OCI-LY7 (cell line): ENCODE results near the gene P2RY4. TPM values are rescaled to one million over a fixed set of nuclear protein-coding genes. Genes with fewer than 3 reads are reported as not detected.
"Not testable (repeated sequence)": the region's sequence is repeated elsewhere in the genome, so short reads cannot be mapped to it uniquely, and the experiment has no call there.

Experiments
- BruUV-seq: library from RNA; stranded (reverse); fragments of 400-500 nt; replicated peaks from 2 replicates; lab custom pipeline; 2021; lab: Mats Ljungman, UMichigan
- CTCF ChIA-PET: fragments of 300-600 bp; sonication (Branson Sonifier 250); formaldehyde crosslinking; loops from one replicate; lab custom pipeline; 2022; ENCODE audit warnings: antibody characterized with exemption; ENCODE audit not compliant: unreplicated experiment; lab: Charles Lee
- POLR2A ChIA-PET: fragments of 300-600 bp; sonication (Branson Sonifier 250); formaldehyde crosslinking; loops from one replicate; lab custom pipeline; 2022; ENCODE audit warnings: antibody characterized with exemption; lab: Charles Lee
- DNase-seq: peaks from one replicate; pipeline ENCODE4 v3.0.0-alpha.2; 2015; ENCODE audit warnings: low spot score
- H2AFZ ChIP-seq: fragments of 200-600 bp; sonication (generic), shearing (Covaris generic); 2 replicates; pipeline ENCODE4 v1.6.1; 2014; ENCODE audit warnings: mild to moderate bottlenecking, antibody characterized with exemption, low read length, moderate library complexity
- H3K27ac ChIP-seq: fragments of 200-600 bp; sonication (generic); 2 replicates; pipeline ENCODE4 v1.5.1; 2014; ENCODE audit warnings: mixed run types, low read depth, mild to moderate bottlenecking, moderate library complexity, low read length, inconsistent platforms; ENCODE audit not compliant: poor library complexity, severe bottlenecking
- H3K36me3 ChIP-seq: fragments of 200-600 bp; sonication (generic); 2 replicates; pipeline ENCODE4 v1.6.1; 2014; ENCODE audit warnings: mild to moderate bottlenecking, antibody characterized with exemption, low read length, moderate library complexity, mixed read lengths; ENCODE audit not compliant: insufficient read depth
- H3K4me1 ChIP-seq: fragments of 200-600 bp; sonication (generic); 2 replicates; pipeline ENCODE4 v1.5.1; 2014; ENCODE audit warnings: mild to moderate bottlenecking, low read length; ENCODE audit not compliant: insufficient read depth, poor library complexity, severe bottlenecking
- H3K4me2 ChIP-seq: fragments of 200-600 bp; sonication (generic); 2 replicates; pipeline ENCODE4 v1.6.1; 2014; ENCODE audit warnings: mild to moderate bottlenecking, low read length
- H3K4me3 ChIP-seq: fragments of 200-600 bp; sonication (generic); 2 replicates; pipeline ENCODE4 v1.5.1; 2014; ENCODE audit warnings: mild to moderate bottlenecking, low read depth, low read length; ENCODE audit not compliant: poor library complexity, severe bottlenecking
- H3K79me2 ChIP-seq: fragments of 200-600 bp; sonication (generic); 2 replicates; pipeline ENCODE4 v1.6.1; 2016; ENCODE audit warnings: low read depth, mild to moderate bottlenecking, low read length, moderate library complexity, mixed read lengths; ENCODE audit not compliant: insufficient read depth
- H3K9me2 ChIP-seq: fragments of 200-600 bp; sonication (generic); 2 replicates; pipeline ENCODE4 v1.6.1; 2016; ENCODE audit warnings: mild to moderate bottlenecking, low read length, mixed read lengths; ENCODE audit not compliant: insufficient read depth
- H3K9me3 ChIP-seq: fragments of 200-600 bp; sonication (generic); 2 replicates; pipeline ENCODE4 v1.6.1; 2014; ENCODE audit warnings: mild to moderate bottlenecking, mixed run types, low read length, mixed read lengths
- H4K20me1 ChIP-seq: fragments of 200-600 bp; sonication (generic); 2 replicates; pipeline ENCODE4 v1.6.1; 2014; ENCODE audit warnings: mild to moderate bottlenecking, antibody characterized with exemption, low read length, moderate library complexity, mixed read lengths; ENCODE audit not compliant: insufficient read depth
- EZH2phosphoT487 ChIP-seq: fragments of 200-600 bp; sonication (generic); IDR thresholded peaks from 2 replicates; pipeline ENCODE4 v1.6.1; 2018; ENCODE audit warnings: low read depth, borderline replicate concordance, mild to moderate bottlenecking, mixed run types, antibody characterized with exemption, low read length, moderate library complexity, mixed read lengths
- intact Hi-C: fragments of 100-400 bp; cut with micrococcal nuclease; formaldehyde crosslinking; loops from one replicate; pipeline ENCODE4 v1.10.0; 2022; ENCODE audit not compliant: unreplicated experiment
- total RNA-seq, 2 experiments: library from RNA; depleted of rRNA in 1 of 2; stranded (reverse); fragments of >200 nt in 1 of 2; shearing (Covaris generic) in 1 of 2; gene quantifications; 2 replicates each; pipeline ENCODE4 v1.2.3, GENCODE V29; 2014 to 2022
- TF ChIP-seq, protein P1 (sequence below): fragments of 200-600 bp; sonication (generic); conservative IDR thresholded peaks from 2 replicates; pipeline ENCODE4 v1.5.1; 2014; ENCODE audit warnings: mild to moderate bottlenecking, antibody characterized with exemption, low read length, moderate library complexity, mixed read lengths

Gene P2RY4
- total RNA-seq, 2 experiments from 2014 or later: 0.16 to 0.21 TPM

GRCh38 chrX:70244881-70245280, 15.1 kb downstream of the P2RY4 start:
- CTCF ChIA-PET: no interaction called here
- H3K9me2 ChIP-seq: no peaks in the 10 kb centered on the region

DNA sequence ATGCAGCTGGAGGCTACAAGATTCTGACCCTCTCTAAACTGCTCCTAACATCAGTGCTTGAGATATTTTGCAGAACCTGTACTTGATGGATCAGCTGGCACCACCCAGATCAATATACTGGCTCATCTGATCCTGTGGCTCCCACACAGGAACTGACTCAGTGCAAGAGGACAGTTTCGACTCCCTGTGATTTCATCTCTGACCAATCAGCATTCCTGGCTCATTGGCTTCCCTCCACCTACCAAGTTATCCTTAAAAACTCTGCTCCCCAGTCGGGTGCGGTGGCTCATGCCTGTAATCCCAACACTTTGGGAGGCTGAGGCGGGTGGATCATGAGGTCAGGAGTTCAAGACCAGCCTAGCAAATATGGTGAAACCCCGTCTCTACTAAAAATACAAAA, 16.4 kb downstream of the P2RY4 start:
- intact Hi-C loops: not testable (repeated sequence)

More at GRCh38 chrX:70244881-70245280, 15.1 kb downstream of the P2RY4 start:
- Histone ChIP-seq H3K9me3 (no peaks in the 10 kb centered on the region), H2AFZ (no peak overlapping the region), H3K79me2 (no peaks in the 10 kb centered on the region), H3K4me3 (no peak overlapping the region), H3K27ac (no peak overlapping the region), H3K4me2 (no peak overlapping the region), H4K20me1 (no peaks in the 10 kb centered on the region), H3K4me1 (no peaks in the 10 kb centered on the region), H3K36me3 (no peaks in the 10 kb centered on the region)
- no peak for TF ChIP-seq EZH2phosphoT487
- TF ChIP-seq, protein P1, sequence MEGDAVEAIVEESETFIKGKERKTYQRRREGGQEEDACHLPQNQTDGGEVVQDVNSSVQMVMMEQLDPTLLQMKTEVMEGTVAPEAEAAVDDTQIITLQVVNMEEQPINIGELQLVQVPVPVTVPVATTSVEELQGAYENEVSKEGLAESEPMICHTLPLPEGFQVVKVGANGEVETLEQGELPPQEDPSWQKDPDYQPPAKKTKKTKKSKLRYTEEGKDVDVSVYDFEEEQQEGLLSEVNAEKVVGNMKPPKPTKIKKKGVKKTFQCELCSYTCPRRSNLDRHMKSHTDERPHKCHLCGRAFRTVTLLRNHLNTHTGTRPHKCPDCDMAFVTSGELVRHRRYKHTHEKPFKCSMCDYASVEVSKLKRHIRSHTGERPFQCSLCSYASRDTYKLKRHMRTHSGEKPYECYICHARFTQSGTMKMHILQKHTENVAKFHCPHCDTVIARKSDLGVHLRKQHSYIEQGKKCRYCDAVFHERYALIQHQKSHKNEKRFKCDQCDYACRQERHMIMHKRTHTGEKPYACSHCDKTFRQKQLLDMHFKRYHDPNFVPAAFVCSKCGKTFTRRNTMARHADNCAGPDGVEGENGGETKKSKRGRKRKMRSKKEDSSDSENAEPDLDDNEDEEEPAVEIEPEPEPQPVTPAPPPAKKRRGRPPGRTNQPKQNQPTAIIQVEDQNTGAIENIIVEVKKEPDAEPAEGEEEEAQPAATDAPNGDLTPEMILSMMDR: no peak
- DNase-seq: no peak
- intact Hi-C loops: no loop called here
- no TSS peak for BruUV-seq
- POLR2A ChIA-PET: no interaction called here

GRCh38 chrX:70241501-70241900, 18.5 kb downstream of the P2RY4 start:
- H3K4me3 ChIP-seq: no peak overlapping the region
- no peaks in the 10 kb centered on the region for H3K4me1 ChIP-seq
- H2AFZ ChIP-seq: no peak overlapping the region
- no peaks in the 10 kb centered on the region for H3K9me2 ChIP-seq
- BruUV-seq: no TSS peak
- no peak overlapping the region for H3K4me2 ChIP-seq
- no peak overlapping the region for H3K27ac ChIP-seq
- intact Hi-C loops: no loop called here
- no peak for DNase-seq
- POLR2A ChIA-PET: no interaction called here
- no peak for TF ChIP-seq EZH2phosphoT487
- TF ChIP-seq, protein P1: no peak
- H4K20me1 ChIP-seq: no peaks in the 10 kb centered on the region
- CTCF ChIA-PET: no interaction called here
- no peaks in the 10 kb centered on the region for H3K36me3 ChIP-seq
- no peaks in the 10 kb centered on the region for H3K79me2 ChIP-seq
- no peaks in the 10 kb centered on the region for H3K9me3 ChIP-seq

More for the DNA sequence above, 16.4 kb downstream of the P2RY4 start:
- H3K4me3 ChIP-seq, H3K9me3 ChIP-seq, H3K36me3 ChIP-seq, POLR2A ChIA-PET, H3K79me2 ChIP-seq, H3K9me2 ChIP-seq, H3K27ac ChIP-seq, BruUV-seq, H2AFZ ChIP-seq, CTCF ChIA-PET, DNase-seq, H3K4me1 ChIP-seq, H4K20me1 ChIP-seq, H3K4me2 ChIP-seq: not testable (repeated sequence)
